GM19240 (cell line): ENCODE data around the gene SAPCD1.
A peak's percentile ranks its signal among the peaks of the same experiment; 100 is the strongest.

Source experiments
- DNase-seq: peaks from one replicate; pipeline ENCODE4 v3.0.0; 2011; ENCODE audit warnings: low spot score; ENCODE audit not compliant: insufficient read length

SAPCD1 gene

DNA sequence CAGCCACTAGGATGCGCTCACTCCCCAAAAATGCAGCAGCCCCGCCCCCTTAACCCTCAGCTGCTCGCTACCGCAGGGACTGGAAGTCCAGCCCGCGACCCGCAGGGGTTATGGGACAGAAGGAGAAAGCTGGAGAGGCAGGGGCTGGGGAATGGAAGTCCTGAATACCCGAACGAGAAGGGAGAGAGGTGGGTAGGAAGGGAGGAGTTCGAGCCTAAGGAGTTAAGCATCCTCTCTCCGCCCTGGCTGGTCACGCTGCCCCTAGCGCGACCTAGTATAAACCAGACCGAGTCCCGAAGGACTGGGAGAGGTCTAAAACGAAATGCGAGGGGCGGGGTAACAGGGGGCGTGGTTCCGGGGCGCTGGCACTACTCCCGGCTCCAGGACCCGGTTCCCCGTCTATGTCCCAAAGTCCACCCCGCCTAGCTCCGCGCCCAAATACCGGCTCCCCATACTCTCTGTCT is 32.9 kb upstream of the SAPCD1 start:
- DNase-seq, result no peak

- DNase-seq, result no peak
Measured at GRCh38 chr6:31729979-31730630, 32.4 kb upstream of the SAPCD1 start.

GRCh38 chr6:31730631-31731086 is 31.8 kb upstream of the SAPCD1 start:
- DNase-seq, result no peak

DNA sequence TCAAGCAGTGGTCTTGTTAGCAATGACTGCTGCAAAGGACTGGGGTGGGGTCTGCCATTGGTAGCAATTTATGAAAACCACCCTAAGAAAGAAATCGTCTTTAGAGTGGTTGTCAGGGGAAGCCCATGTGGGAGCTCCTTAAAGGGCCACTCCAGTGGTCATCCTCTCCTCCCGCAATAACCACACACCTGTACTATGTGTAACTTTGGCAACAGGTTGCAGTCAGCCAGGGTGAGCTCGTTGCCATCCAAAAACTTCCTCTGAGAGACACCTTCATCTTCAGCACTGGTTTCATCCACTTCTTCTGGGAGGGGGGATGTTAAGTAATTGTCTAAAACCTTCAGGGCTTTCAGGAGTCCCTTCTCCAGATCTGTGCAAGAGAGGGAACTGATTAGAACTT is 30.4 kb upstream of the SAPCD1 start:
- no peak for DNase-seq

DNA sequence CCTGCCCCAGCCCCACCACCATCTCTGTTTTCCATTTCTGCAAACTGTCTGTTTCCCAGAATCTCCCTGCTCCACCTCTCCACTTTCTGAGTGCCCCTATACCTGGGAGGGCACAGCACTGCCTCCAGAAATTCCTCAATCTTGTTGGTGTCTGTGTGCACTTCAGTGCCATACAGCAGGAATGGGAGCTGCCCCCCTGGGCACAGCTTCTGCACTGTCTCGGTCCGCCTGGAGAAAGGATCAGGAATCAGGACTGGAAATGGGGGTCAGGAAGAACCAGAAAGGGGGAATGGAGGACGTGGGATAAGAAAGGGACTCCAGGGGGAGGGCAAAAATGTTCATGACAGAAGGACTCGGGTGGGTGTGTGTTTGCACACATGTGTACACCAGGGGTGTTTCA is 28.7 kb upstream of the SAPCD1 start:
- DNase-seq, result no peak

DNA sequence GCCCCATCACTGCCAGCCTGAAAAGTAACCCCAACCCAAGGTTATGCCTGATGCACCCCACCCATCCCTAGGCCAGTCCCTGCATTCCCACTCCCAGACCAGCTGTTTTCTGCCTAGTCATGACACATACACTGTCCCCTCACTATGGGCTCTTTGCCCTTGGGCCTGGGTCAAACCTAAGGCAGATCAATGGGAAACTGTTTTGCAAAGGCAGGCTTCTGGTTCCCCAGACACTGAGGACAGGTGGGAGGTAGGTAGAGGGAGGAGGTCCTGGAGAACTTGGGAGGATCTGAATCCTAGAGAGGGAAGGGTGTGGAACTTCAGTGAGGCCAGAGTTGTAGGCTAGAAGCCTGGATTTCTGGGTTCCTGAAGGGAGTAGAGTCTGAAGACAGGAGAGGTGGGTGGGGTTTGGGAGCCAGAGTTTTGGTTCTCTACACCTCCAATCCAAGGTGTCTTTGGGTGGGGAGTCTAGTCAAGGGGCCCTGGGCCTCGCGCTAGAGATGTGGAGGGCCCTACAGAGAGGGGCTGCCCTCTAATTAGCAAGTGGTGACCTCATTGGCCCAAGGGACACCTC is 28.1 kb upstream of the SAPCD1 start:
- DNase-seq, result no peak

- DNase-seq, result peak; percentile 76
Measured at GRCh38 chr6:31734821-31735406, 27.5 kb upstream of the SAPCD1 start.

DNA sequence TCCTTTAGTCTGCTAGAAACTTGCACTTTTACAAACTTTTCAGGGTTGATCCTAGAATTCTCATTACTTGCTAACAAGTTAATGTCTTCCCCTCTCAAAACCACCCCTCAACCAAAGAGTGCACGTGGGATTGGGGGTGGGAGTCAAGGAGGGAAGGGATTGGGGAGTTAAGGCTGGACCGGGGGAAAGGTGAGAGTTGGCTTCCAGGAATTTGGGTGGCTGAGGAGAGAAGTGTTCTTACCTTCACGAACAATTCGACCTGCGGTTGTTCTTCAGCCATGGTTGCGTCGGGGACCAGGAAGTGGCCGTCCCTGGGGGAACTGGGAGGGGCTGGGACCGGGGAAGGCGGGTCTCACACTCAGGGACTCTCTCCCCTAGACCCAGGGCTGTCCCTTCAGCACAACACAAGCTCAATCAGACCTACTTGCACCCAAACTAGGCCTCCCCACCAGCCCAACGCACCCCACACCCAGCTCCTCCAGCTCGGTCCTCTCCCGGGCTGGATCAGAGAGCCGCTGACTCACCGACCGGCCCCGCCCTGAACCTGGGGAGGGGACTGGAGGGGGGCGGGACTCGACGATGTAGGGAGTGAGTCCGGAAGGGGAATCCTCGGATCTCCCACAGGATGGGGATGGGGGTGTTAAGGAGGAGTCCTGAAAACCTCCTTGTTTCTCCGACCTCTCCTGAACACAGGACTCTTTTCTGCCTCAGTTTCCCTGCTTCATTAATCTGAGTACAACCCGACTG is 26.3 kb upstream of the SAPCD1 start, which contains the start of gene CLIC1:
Gene CLIC1 (minus strand): TSS at position 510 of the 747 bp plus-strand sequence. CDS start 230 bp downstream, at position 280.
- no peak for DNase-seq

- no peak for DNase-seq
Measured at GRCh38 chr6:31736768-31737314, 25.6 kb upstream of the SAPCD1 start.

DNA sequence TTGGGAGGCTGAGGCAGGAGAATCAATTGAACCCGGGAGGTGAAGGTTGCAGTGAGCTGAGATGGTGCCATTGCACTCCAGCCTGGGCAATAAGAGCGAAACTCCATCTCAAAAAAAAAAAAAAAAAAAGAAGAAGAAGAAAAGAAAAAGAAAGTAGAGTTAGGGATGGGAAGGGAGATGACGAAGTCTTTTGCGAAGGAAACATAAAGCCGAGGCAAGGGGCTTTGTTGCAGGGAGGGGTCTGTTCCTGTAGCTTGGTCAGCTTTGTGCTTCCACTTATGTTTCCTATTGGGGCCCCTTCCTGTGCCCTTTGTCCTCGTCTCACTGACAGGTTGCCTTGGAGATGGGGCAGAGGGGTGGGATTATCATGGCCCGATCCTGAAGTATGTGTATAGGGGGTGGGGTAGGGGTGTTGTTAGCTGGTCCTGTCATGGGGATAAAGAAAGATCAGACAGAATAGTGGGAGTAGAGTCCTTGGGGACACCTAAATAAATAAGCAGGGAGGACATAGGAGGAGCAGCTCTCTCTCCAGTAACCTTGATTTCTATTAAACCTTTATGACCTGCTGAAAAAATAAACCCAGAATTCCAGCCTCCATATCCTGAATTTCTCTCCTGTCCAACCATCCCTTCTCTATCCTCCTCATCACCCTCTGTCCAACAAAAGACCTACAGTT is 25.0 kb upstream of the SAPCD1 start:
- no peak for DNase-seq

- peak; percentile 39 for DNase-seq
Measured at GRCh38 chr6:31737991-31738979, 24.2 kb upstream of the SAPCD1 start.

DNA sequence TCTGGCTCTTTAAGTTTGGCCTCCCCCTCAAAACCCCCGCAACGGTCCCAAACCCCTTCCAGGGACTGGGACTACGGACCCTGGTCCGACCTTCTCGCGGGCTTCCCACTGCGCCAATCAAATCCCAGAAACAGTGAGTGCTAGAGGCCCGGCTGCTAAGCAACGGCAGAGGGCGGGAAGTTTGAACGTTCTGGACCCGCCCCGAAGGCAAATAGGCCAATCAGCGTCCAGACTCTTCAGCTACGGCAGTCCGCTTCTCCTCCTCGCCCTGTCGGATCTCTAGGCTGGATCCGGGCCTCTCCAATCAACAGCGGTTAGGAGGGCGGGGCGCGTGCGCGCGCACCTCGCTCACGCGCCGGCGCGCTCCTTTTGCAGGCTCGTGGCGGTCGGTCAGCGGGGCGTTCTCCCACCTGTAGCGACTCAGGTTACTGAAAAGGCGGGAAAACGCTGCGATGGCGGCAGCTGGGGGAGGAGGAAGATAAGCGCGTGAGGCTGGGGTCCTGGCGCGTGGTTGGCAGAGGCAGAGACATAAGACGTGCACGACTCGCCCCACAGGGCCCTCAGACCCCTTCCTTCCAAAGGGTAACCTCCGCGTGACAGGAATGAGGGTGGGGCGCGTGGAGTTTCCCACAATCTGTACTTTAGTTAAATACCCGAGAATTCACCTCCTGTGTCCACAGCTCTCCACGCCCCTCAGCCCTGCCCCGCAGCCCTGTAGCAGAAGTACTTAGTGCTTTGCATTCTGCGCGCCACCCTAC is 22.6 kb upstream of the SAPCD1 start, which contains the start of gene MSH5:
Gene MSH5 (plus strand): TSS at position 367 of the 758 bp plus-strand sequence. CDS start 462 bp downstream, outside the sequence.
- peak; percentile 91 for DNase-seq

GRCh38 chr6:31740397-31741223 is 21.8 kb upstream of the SAPCD1 start:
- no peak for DNase-seq

GRCh38 chr6:31741815-31742214 is 20.6 kb upstream of the SAPCD1 start:
- no peak for DNase-seq

- DNase-seq, result no peak
Measured at GRCh38 chr6:31742894-31743293, 19.6 kb upstream of the SAPCD1 start.

DNA sequence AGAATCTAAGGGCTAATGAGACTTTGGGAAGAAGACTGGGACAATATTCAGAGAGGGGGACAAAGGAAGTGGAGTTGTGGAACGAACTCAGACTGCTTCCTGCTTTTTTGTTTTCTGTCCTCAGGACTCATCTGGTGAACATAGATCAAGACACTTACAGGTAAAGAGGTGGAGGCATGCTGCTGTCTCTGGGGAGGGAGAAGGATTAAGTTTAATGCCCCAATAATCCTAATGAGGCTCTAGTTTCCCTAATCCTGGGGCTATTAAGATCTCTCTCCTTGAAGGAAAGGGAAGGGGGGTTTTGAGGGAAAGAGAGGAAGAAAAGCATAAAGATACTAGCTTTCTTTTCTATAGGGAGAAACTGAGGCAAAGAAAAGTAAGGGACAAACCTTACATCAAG is 18.0 kb upstream of the SAPCD1 start:
- no peak for DNase-seq

- no peak for DNase-seq
Measured at GRCh38 chr6:31749301-31750036, 13.0 kb upstream of the SAPCD1 start.
